Measurements from ENCODE around the gene TMOD3.

Gene TMOD3

DNA sequence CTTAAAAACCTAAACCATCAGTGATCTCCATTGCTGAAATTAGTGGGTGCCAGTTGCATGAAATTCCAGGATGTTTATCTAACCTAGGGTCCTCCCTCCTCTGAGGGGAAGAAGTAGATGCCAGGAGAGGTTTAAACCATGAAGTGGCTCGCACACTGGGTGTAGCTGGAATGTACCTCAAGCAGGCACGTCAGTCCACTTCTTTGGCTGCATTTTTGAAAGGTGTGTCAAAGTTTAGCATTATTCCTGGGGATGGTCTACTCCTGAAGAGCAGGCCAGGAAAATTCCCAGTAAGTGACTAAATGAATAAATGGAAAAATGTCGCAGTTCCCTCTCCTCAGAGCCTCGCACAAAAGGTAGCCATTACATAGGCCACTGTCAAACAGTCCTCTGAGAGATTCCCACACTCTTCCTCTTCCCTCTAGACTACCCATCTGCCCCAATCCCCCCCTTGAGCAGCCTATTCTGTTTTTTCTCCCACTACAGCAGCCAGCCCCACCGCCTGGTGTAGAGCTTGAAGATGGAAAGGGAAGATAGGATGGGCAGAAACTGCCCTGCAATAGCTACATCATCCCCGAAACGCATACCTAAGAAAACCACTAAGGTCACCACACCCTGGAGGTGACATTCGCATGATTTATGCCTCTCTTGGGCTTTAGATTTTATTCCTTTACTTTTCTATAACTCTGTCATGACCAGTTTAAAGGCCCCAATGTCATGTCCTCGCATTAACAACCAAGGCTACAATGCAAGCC, 655 bp upstream of the TMOD3 start:
- peak; percentile 21 for DNase-seq (ENCODE audit: low spot score)

- DNase-seq (ENCODE audit: low spot score): no peak
Measured at GRCh38 chr15:51830276-51830806, 888 bp downstream of the TMOD3 start.

DNA sequence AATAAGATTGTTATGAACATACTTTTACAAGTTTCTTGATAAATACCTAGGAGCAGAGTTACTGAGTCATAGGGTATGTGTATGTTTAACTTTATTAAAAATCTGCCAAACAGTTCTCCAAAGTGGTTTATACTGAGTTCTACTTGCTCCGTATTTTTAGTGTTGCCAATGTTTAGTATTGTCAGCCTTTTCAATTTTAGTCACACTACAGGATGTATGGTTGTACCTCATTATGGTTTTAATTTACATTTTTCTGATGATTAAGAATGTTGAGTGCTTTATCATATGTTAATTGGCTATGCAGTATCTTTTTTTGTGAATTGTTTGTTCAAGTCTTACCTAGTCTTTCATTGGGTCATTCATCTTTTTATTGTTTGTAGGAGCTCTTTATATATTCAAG, 4.3 kb downstream of the TMOD3 start:
- no peak for DNase-seq (ENCODE audit: low spot score)

DNA sequence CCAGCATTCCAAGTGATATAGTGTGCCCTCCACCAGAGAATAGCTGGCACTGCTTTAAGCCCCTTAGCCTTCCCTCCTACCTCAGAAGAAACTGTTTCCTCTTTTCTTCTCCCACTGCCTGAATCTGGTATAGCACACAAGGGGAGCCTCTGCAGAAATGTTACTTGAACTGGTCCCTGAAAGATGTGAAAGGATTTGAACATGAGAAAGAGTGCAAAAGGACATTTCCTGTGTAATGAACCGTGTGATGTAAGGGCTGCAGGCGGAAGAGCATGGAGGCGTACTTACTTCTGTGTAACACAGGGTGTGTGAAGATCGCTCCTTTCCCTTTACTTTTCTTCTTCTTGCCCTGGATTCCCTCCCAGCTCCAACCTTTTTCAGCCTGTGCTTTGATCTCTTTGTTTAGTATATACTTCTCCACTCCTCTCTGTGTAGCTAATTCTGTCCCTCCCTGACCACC, 8.4 kb downstream of the TMOD3 start:
- no peak for DNase-seq (ENCODE audit: low spot score)

GRCh38 chr15:51838270-51838669, 8.8 kb downstream of the TMOD3 start:
- DNase-seq (ENCODE audit: low spot score): no peak

- DNase-seq (ENCODE audit: low spot score): no peak
Measured at GRCh38 chr15:51840692-51841091, 11.2 kb downstream of the TMOD3 start.

GRCh38 chr15:51841406-51842040, 12.1 kb downstream of the TMOD3 start:
- DNase-seq (ENCODE audit: low spot score): no peak

- no peak for DNase-seq (ENCODE audit: low spot score)
Measured at GRCh38 chr15:51842265-51842664, 12.8 kb downstream of the TMOD3 start.

GRCh38 chr15:51842852-51843737, 13.6 kb downstream of the TMOD3 start:
- DNase-seq (ENCODE audit: low spot score): no peak

- no peak for DNase-seq (ENCODE audit: low spot score)
Measured at GRCh38 chr15:51844747-51845426, 15.4 kb downstream of the TMOD3 start.

GRCh38 chr15:51846066-51846462, 16.6 kb downstream of the TMOD3 start:
- DNase-seq (ENCODE audit: low spot score): no peak

- no peak for DNase-seq (ENCODE audit: low spot score)
Measured at GRCh38 chr15:51846463-51847230, 17.2 kb downstream of the TMOD3 start.

- no peak for DNase-seq (ENCODE audit: low spot score)
Measured at GRCh38 chr15:51848811-51849210, 19.4 kb downstream of the TMOD3 start.

GRCh38 chr15:51849860-51850259, 20.4 kb downstream of the TMOD3 start:
- DNase-seq (ENCODE audit: low spot score): no peak

GRCh38 chr15:51853998-51854397, 24.5 kb downstream of the TMOD3 start:
- no peak for DNase-seq (ENCODE audit: low spot score)

GRCh38 chr15:51855612-51856011, 26.2 kb downstream of the TMOD3 start:
- DNase-seq (ENCODE audit: low spot score): no peak

GRCh38 chr15:51856714-51857380, 27.4 kb downstream of the TMOD3 start:
- no peak for DNase-seq (ENCODE audit: low spot score)

GRCh38 chr15:51861557-51862359, 32.3 kb downstream of the TMOD3 start:
- DNase-seq (ENCODE audit: low spot score): no peak

- DNase-seq (ENCODE audit: low spot score): no peak
Measured at GRCh38 chr15:51863131-51863530, 33.7 kb downstream of the TMOD3 start.
